Stimulated activated CD4-positive, alpha-beta T cell treated with anti-CD3 and anti-CD28 coated beads, Interleukin-2, amount 100 ng/mL, for 24 hours (primary cell): Measurements from ENCODE around the gene ABL1.

ENCODE experiments used
- DNase-seq, 2 donors: peaks; one replicate each; pipeline ENCODE4 v3.0.0-alpha.2; 2020

ABL1 gene

DNA sequence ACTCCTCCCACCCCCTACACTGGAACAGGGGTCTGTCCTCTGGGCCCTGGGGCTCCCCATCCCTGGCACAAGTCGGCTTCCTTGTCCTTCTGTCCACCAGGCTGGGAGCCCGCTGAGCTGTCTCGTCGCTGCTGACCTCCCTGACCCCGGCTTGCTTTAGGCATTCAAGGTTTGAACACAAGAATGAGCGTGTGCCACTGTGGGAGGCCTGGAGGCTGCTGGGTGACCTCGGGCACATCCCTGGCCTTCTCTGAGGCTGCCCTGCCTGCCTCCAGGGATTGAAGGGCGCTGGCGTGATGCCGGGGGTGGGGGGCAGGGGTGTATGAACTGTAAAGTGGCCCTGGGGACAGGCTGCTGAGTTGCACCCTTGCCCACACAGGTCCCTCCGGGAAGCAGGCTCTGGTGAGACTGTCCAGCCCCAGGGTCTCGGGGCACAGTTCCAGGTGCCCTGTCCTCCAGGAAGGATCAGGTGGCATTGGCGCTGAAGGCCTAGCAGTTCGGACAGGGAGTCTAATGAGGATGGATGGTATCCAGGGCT, 85.8 kb downstream of the ABL1 start:
- no peak for DNase-seq

- no peak for DNase-seq
These were observed 86.4 kb downstream of the ABL1 start for GRCh38 chr9:130921300-130921988.

DNA sequence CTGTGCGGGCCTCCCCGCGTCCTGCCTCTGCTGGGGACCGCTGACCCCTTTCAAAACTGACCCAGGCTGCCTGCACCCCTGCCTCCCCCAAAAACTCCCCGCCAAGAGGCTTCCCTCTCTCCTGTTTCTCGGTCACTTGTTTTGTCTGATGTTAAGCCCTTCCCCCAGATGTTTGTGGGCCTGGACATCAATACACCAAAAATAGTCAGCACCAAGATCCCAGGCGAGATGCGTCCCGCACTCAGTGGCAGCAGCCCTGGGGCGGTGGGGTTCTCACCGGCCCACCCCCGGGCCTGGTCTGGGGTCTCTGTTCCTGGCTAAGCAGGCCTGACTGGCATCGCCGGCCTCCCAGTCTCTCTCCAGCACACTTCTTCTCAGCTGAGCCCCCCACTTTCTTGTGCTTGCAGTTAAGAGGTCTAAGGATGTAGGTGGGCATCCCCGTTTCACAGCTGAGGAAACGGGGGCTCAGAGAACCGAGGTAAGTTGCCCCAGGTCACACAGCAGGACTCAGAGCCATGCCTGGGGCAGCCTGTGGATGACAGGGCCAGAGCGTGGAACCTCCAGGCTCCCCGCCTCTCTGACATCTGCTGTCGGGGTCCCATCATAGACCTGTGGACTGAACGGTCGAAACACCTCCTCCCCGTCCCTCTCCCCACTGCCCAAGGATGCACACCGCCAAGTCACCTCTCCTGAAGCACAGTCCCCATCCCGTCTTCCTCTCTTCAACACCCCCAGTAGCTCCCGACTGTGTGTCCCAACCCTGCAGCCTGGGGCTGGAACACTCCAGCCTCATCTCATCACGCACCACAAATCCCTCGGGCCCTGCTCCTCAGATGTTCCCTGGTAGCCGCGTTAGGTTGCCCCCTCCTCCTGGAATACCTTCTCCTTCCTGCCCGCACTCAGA, 87.2 kb downstream of the ABL1 start:
- no peak for DNase-seq

DNA sequence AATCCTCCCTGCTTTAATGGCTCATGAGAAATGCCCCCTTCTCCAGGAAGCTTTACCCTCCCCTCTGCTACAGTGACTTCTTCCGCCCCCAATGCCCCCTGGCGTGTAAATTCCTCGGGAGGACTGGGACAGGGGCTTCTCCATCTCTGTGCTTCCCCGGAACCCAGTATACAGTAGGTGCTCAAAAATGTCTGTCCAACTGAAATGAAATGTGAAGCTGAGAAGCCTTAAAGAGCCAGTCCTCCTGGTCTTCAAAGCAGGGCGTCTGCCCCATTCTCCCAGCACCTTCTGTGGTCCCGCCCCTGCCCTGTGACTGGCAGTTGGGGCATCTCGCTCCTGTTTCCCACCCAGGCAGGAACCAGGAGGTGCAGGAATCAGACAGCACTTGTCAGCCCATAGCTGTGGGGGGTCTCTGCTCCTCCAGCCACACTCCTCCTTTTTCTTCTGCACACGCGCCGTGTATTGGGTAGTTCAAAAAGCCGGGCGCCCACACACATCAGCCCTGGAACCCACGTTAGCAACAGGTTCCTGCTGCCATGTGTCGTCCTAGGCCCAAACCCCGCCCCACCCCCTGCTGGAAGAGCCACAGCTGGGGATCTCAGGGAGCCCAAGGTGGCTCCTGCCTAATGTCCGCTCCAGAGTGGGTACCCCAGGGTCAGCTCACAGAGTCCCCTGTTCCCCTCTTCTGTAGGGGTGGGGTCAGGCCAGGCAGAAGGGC, 88.0 kb downstream of the ABL1 start:
- DNase-seq, result no peak

- DNase-seq, result no peak
These were observed 88.8 kb downstream of the ABL1 start for GRCh38 chr9:130923611-130924447.

DNA sequence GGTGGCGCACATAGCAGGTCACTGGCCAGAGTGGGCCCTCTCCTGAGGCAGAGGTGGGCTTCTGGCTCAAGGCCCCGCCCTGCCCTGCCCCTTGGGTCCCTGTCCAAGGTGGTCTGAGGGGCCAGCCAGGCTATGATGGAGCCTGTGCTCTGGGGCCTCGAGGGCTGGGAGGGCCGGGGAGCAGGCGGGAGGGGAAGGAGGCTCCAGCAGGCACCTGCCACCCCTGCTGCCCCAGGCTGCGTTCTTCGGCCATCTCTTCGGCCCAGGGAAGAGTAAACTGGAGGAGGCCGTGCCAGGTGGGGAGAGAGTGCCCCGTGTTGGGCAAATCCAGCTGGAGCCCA, 89.4 kb downstream of the ABL1 start:
- no peak for DNase-seq

- no peak for DNase-seq
These were observed 90.1 kb downstream of the ABL1 start for GRCh38 chr9:130925050-130925678.

GRCh38 chr9:130927338-130927737, 92.3 kb downstream of the ABL1 start:
- DNase-seq, result no peak

GRCh38 chr9:130927995-130928900, 93.2 kb downstream of the ABL1 start:
- no peak for DNase-seq

GRCh38 chr9:130929571-130930038, 94.6 kb downstream of the ABL1 start:
- DNase-seq, result no peak

GRCh38 chr9:130930132-130930803, 95.2 kb downstream of the ABL1 start:
- no peak for DNase-seq

GRCh38 chr9:130930804-130931349, 95.8 kb downstream of the ABL1 start:
- no peak for DNase-seq

GRCh38 chr9:130931508-130932254, 96.6 kb downstream of the ABL1 start:
- DNase-seq, result no peak

DNA sequence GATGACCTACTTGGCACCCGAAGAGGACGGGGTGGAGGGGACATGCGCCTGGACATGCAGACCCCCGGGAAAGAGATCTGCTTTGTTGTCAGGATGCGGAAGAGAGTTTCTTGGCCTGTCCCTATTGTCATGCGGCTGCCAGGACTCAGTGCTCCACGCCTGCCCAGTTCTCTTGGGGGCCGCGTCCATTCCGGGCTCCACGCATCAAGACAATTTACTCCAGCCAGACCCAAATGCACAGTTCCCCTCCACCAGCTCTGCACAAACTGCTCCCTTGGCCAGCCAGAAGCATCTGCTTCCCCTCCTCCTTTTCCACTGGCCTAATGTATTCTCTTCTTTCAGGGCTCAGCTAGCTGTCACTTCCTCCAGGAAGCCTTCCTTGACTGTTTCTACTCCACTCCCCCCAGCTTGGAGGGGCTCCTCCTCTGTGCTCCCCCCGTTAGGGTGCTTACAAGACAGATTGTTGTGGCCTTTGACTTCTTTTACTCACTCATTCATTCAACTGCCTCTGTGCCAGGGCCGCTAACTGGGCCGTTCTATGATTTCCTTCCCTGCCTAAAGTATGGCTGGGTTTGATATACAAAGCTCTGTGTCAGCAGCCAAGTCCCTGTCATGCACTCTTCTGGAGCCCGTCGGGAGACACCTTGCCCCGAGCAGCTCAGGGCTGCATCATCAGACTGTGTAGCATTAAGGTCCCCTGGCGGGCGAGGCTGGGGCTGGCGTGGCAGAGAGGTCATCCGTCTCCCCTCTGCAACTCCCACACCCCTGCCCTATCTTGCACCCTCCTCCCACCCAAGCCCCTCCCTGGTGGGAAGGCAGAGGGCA, 97.4 kb downstream of the ABL1 start:
- DNase-seq, result no peak

DNA sequence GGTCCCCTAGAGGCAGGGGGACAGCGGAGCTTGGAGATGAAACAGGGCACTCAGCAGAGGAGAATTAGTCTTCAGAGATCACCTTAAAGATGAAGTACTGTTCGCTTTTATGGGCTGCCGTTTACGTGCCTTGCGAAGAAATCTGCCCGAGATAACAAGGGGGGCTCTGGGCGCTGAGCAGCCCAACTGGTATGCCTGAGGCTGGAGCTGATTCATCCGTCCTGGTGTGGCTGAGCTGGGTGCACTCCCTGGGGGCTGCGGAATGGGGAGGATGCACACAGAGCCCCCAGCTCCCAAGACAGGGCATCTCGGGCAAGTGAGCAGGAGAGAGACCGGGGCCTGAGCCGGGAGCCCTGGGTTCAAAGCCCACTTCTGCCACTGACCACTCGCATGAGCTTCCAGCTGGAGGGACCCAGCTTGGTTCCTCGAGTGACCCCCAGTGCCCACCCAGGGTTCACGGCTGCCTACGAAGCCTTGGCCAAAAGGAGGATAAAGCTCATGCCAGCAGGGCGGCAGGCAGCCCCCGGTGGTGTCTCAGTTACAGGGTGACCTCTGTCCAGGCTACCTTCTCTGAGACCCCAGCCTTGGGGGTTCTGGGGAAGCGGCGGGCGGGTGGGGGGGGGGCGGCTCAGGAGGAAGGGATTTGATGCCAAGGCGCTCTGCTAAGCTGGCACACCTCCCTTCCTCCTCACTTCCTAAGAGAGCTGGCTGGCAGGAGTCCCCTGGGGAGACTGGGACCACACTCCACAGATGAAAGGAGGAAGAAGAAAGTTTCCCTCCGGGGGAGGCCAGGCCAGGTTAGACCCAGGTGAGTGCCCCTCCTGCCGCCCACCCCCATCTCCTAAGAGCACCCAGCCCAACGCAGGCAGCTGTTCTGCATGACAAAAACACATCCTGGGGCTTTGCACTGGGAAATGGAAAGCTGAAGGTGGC, 98.3 kb downstream of the ABL1 start:
- DNase-seq, result no peak

DNA sequence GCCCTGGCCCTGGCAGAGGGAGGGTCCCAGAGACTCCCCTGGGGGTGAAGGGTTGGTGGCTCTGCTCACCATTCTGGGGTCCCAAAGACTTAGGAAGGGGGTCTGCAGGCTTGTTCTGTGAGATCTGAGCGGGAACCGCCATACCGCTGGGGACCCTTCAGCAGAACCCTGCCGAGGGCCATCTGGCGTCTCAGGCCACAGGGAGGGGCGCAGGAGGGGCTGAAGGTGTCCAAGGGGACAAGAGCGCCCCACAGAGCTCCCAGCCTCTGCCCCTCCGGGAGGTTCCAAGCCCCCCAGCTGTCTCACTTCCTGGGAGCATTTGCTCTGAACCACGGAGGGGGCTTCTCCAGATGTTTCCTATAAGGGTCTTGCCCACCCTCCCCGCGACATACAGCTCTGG, 99.2 kb downstream of the ABL1 start:
- no peak for DNase-seq
